Esophagus muscularis mucosa (tissue), 3 donors: ENCODE measurements around the gene EID2.

Source experiments
- POLR2AphosphoS5 ChIP-seq, 2 donors: sonication (generic); formaldehyde crosslinking; IDR thresholded peaks; one replicate each; pipeline ENCODE4 v1.6.1; 2017; ENCODE audit warnings: antibody characterized with exemption in 2 of 2
- TF ChIP-seq, protein P1 (sequence below), 3 experiments: fragments of 200-600 bp in 2 of 3; fragments of 450-650 bp in 1 of 3; sonication (generic) in 2 of 3; IDR thresholded peaks; one replicate each; pipeline ENCODE4 v1.5.1; 2017 to 2019; ENCODE audit warnings: antibody characterized with exemption in 3 of 3, mild to moderate bottlenecking in 2 of 3, moderate library complexity in 1 of 3

DNA sequence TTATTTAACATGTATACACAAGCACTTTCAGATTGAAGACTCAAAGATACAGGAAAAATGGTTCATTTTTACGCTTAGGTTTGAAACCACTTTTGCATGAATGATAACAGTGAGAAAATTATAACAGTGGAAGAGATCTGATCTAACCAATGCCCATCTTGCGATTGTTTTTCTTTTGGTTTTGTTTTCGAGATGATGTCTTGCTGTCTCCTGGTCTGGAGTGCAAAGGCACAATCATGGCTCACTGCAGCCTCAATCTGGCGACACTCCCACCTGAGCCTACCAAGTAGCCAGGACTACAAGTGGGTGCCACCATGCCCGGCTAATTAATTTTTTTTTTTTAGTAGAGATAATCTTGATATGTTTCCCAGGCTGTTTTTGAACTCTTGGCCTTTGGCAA is 10.2 kb upstream of the EID2 start:
- TF ChIP-seq, protein P1, sequence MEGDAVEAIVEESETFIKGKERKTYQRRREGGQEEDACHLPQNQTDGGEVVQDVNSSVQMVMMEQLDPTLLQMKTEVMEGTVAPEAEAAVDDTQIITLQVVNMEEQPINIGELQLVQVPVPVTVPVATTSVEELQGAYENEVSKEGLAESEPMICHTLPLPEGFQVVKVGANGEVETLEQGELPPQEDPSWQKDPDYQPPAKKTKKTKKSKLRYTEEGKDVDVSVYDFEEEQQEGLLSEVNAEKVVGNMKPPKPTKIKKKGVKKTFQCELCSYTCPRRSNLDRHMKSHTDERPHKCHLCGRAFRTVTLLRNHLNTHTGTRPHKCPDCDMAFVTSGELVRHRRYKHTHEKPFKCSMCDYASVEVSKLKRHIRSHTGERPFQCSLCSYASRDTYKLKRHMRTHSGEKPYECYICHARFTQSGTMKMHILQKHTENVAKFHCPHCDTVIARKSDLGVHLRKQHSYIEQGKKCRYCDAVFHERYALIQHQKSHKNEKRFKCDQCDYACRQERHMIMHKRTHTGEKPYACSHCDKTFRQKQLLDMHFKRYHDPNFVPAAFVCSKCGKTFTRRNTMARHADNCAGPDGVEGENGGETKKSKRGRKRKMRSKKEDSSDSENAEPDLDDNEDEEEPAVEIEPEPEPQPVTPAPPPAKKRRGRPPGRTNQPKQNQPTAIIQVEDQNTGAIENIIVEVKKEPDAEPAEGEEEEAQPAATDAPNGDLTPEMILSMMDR (IDR thresholded peaks at IDR 0.05) = no peak
- TF ChIP-seq POLR2AphosphoS5 (IDR thresholded peaks at IDR 0.05) = no peak
